Measurements from ENCODE around the gene IQGAP2.

IQGAP2 gene

GRCh38 chr5:76556511-76557221 is 153.6 kb downstream of the IQGAP2 start:
- no peak overlapping the region for H3K4me3 ChIP-seq (ENCODE audit: insufficient read depth in 1 of 2, low read depth in 1 of 2, low read length in 2 of 2)
- H3K23ac ChIP-seq (ENCODE audit: low read length in 2 of 2) = no peak overlapping the region
- H3K36me3 ChIP-seq (ENCODE audit: control insufficient read depth in 1 of 2, insufficient read depth in 2 of 2, low read depth in 1 of 2, low read length in 2 of 2) = no peaks in the 10 kb centered on the region
- no peak overlapping the region for H4K91ac ChIP-seq (ENCODE audit: low read length)
- H2AFZ ChIP-seq (ENCODE audit: low read depth, low read length) = no peak overlapping the region
- no peak overlapping the region for H3K18ac ChIP-seq (ENCODE audit: low read depth in 1 of 2, low read length in 2 of 2)
- no peak overlapping the region for H3K14ac ChIP-seq (ENCODE audit: low read length in 2 of 2)
- no peak overlapping the region for H2BK12ac ChIP-seq (ENCODE audit: low read length in 2 of 2)
- H3K27me3 ChIP-seq (ENCODE audit: control insufficient read depth in 1 of 2, insufficient read depth in 1 of 2, low read length in 2 of 2) = peaks cover 0 to 14% of the 10 kb centered on the region in 2 experiments
- H4K8ac ChIP-seq (ENCODE audit: low read length) = no peak overlapping the region
- no peak overlapping the region for H3K9ac ChIP-seq (ENCODE audit: low read length)
- no peak overlapping the region for H2BK120ac ChIP-seq (ENCODE audit: low read depth, low read length)
- no peak overlapping the region for H3K27ac ChIP-seq (ENCODE audit: low read length, poor library complexity, severe bottlenecking)
- no peak for DNase-seq
- H3K4ac ChIP-seq (ENCODE audit: low read depth in 1 of 2, low read length in 2 of 2) = no peak overlapping the region
- H3K4me2 ChIP-seq (ENCODE audit: low read length, poor library complexity, severe bottlenecking) = no peak overlapping the region
- no peak overlapping the region for H2BK5ac ChIP-seq (ENCODE audit: low read depth, low read length, poor library complexity, severe bottlenecking)
- H3K9me3 ChIP-seq (ENCODE audit: control insufficient read depth, low read length) = no peaks in the 10 kb centered on the region
- H2BK15ac ChIP-seq (ENCODE audit: low read depth, poor library complexity, severe bottlenecking) = no peak overlapping the region
- no peak overlapping the region for H2AK5ac ChIP-seq (ENCODE audit: low read length, severe bottlenecking)
- 92% methylated on average over 4 of the region's 4 CpGs for WGBS
- H3K4me1 ChIP-seq (ENCODE audit: control insufficient read depth, insufficient read depth, low read depth, low read length) = no peaks in the 10 kb centered on the region
- no peaks in the 10 kb centered on the region for H3K79me1 ChIP-seq (replicated peaks; ENCODE audit: low read length, poor library complexity, severe bottlenecking)

GRCh38 chr5:76560952-76561891 is 158.1 kb downstream of the IQGAP2 start:
- Histone ChIP-seq H3K4me1 (ENCODE audit: control insufficient read depth, insufficient read depth, low read depth, low read length) (no peaks in the 10 kb centered on the region), H3K4ac (ENCODE audit: low read depth in 1 of 2, low read length in 2 of 2) (no peak overlapping the region), H3K9me3 (ENCODE audit: control insufficient read depth, low read length) (no peaks in the 10 kb centered on the region), H2AFZ (ENCODE audit: low read depth, low read length) (no peak overlapping the region), H2BK120ac (ENCODE audit: low read depth, low read length) (no peak overlapping the region), H3K9ac (ENCODE audit: low read length) (no peak overlapping the region), H3K27ac (ENCODE audit: low read length, poor library complexity, severe bottlenecking) (no peak overlapping the region), H3K27me3 (ENCODE audit: control insufficient read depth in 1 of 2, insufficient read depth in 1 of 2, low read length in 2 of 2) (peaks cover 4 to 20% of the 10 kb centered on the region in 2 experiments), H3K14ac (ENCODE audit: low read length in 2 of 2) (no peak overlapping the region), H4K8ac (ENCODE audit: low read length) (no peak overlapping the region), H2AK5ac (ENCODE audit: low read length, severe bottlenecking) (no peak overlapping the region), H2BK12ac (ENCODE audit: low read length in 2 of 2) (no peak overlapping the region), H2BK5ac (ENCODE audit: low read depth, low read length, poor library complexity, severe bottlenecking) (no peak overlapping the region), H3K23ac (ENCODE audit: low read length in 2 of 2) (no peak overlapping the region), H3K4me3 (ENCODE audit: insufficient read depth in 1 of 2, low read depth in 1 of 2, low read length in 2 of 2) (no peak overlapping the region), H2BK15ac (ENCODE audit: low read depth, poor library complexity, severe bottlenecking) (no peak overlapping the region), H3K79me1 (replicated peaks; ENCODE audit: low read length, poor library complexity, severe bottlenecking) (no peaks in the 10 kb centered on the region), H4K91ac (ENCODE audit: low read length) (no peak overlapping the region), H3K36me3 (ENCODE audit: control insufficient read depth in 1 of 2, insufficient read depth in 2 of 2, low read depth in 1 of 2, low read length in 2 of 2) (no peaks in the 10 kb centered on the region), H3K4me2 (ENCODE audit: low read length, poor library complexity, severe bottlenecking) (no peak overlapping the region), H3K18ac (ENCODE audit: low read depth in 1 of 2, low read length in 2 of 2) (no peak overlapping the region)
- WGBS = 95% methylated on average over 3 of the region's 5 CpGs
- no peak for DNase-seq

- Histone ChIP-seq H3K4me2 (ENCODE audit: low read length, poor library complexity, severe bottlenecking) (no peak overlapping the region), H2AK5ac (ENCODE audit: low read length, severe bottlenecking) (no peak overlapping the region), H3K9me3 (ENCODE audit: control insufficient read depth, low read length) (no peaks in the 10 kb centered on the region), H2BK5ac (ENCODE audit: low read depth, low read length, poor library complexity, severe bottlenecking) (no peak overlapping the region), H3K9ac (ENCODE audit: low read length) (no peak overlapping the region), H3K79me1 (replicated peaks; ENCODE audit: low read length, poor library complexity, severe bottlenecking) (no peaks in the 10 kb centered on the region), H3K4me3 (ENCODE audit: insufficient read depth in 1 of 2, low read depth in 1 of 2, low read length in 2 of 2) (no peak overlapping the region), H3K27ac (ENCODE audit: low read length, poor library complexity, severe bottlenecking) (no peak overlapping the region), H3K27me3 (ENCODE audit: control insufficient read depth in 1 of 2, insufficient read depth in 1 of 2, low read length in 2 of 2) (peaks cover 9 to 25% of the 10 kb centered on the region in 2 experiments), H3K14ac (ENCODE audit: low read length in 2 of 2) (no peak overlapping the region), H2BK120ac (ENCODE audit: low read depth, low read length) (no peak overlapping the region), H3K36me3 (ENCODE audit: control insufficient read depth in 1 of 2, insufficient read depth in 2 of 2, low read depth in 1 of 2, low read length in 2 of 2) (no peaks in the 10 kb centered on the region), H3K23ac (ENCODE audit: low read length in 2 of 2) (no peak overlapping the region), H2BK15ac (ENCODE audit: low read depth, poor library complexity, severe bottlenecking) (no peak overlapping the region), H3K4ac (ENCODE audit: low read depth in 1 of 2, low read length in 2 of 2) (no peak overlapping the region), H2BK12ac (ENCODE audit: low read length in 2 of 2) (no peak overlapping the region), H2AFZ (ENCODE audit: low read depth, low read length) (no peak overlapping the region), H4K91ac (ENCODE audit: low read length) (no peak overlapping the region), H4K8ac (ENCODE audit: low read length) (no peak overlapping the region), H3K4me1 (ENCODE audit: control insufficient read depth, insufficient read depth, low read depth, low read length) (no peaks in the 10 kb centered on the region), H3K18ac (ENCODE audit: low read depth in 1 of 2, low read length in 2 of 2) (no peak overlapping the region)
- DNase-seq = no peak
- 97% methylated on average over 5 of the region's 6 CpGs for WGBS
These were observed 158.9 kb downstream of the IQGAP2 start for GRCh38 chr5:76561959-76562358.

- Histone ChIP-seq H2BK5ac (ENCODE audit: low read depth, low read length, poor library complexity, severe bottlenecking) (no peak overlapping the region), H3K9ac (ENCODE audit: low read length) (no peak overlapping the region), H2BK120ac (ENCODE audit: low read depth, low read length) (no peak overlapping the region), H3K27me3 (ENCODE audit: control insufficient read depth in 1 of 2, insufficient read depth in 1 of 2, low read length in 2 of 2) (peaks cover 10 to 26% of the 10 kb centered on the region in 2 experiments), H3K4me1 (ENCODE audit: control insufficient read depth, insufficient read depth, low read depth, low read length) (no peaks in the 10 kb centered on the region), H4K8ac (ENCODE audit: low read length) (no peak overlapping the region), H3K4me2 (ENCODE audit: low read length, poor library complexity, severe bottlenecking) (no peak overlapping the region), H3K4ac (ENCODE audit: low read depth in 1 of 2, low read length in 2 of 2) (no peak overlapping the region), H3K18ac (ENCODE audit: low read depth in 1 of 2, low read length in 2 of 2) (no peak overlapping the region), H3K14ac (ENCODE audit: low read length in 2 of 2) (no peak overlapping the region), H2AK5ac (ENCODE audit: low read length, severe bottlenecking) (no peak overlapping the region), H3K36me3 (ENCODE audit: control insufficient read depth in 1 of 2, insufficient read depth in 2 of 2, low read depth in 1 of 2, low read length in 2 of 2) (no peaks in the 10 kb centered on the region), H3K9me3 (ENCODE audit: control insufficient read depth, low read length) (no peaks in the 10 kb centered on the region), H2AFZ (ENCODE audit: low read depth, low read length) (no peak overlapping the region), H3K27ac (ENCODE audit: low read length, poor library complexity, severe bottlenecking) (no peak overlapping the region), H4K91ac (ENCODE audit: low read length) (no peak overlapping the region), H3K79me1 (replicated peaks; ENCODE audit: low read length, poor library complexity, severe bottlenecking) (no peaks in the 10 kb centered on the region), H3K23ac (ENCODE audit: low read length in 2 of 2) (no peak overlapping the region), H3K4me3 (ENCODE audit: insufficient read depth in 1 of 2, low read depth in 1 of 2, low read length in 2 of 2) (no peak overlapping the region), H2BK12ac (ENCODE audit: low read length in 2 of 2) (no peak overlapping the region), H2BK15ac (ENCODE audit: low read depth, poor library complexity, severe bottlenecking) (no peak overlapping the region)
- 90% methylated on average over 5 of the region's 7 CpGs for WGBS
- no peak for DNase-seq
These were observed 161.9 kb downstream of the IQGAP2 start for GRCh38 chr5:76565009-76565408.
